Stimulated activated naive CD8-positive, alpha-beta T cell treated with anti-CD3 and anti-CD28 coated beads, Interleukin-15, Interleukin-2, amounts not matched to agents 100 U/mL and 50 U/mL, for 24 hours (primary cell): Measurements from ENCODE around the gene ZBTB46.

Source experiments
- ATAC-seq: fragments of 150-1000 bp; cut with Tn5 transposase; one replicate; pipeline ENCODE4 v1.10.0; 2021
- DNase-seq: peaks from one replicate; pipeline ENCODE4 v3.0.0; 2021

Gene ZBTB46

DNA sequence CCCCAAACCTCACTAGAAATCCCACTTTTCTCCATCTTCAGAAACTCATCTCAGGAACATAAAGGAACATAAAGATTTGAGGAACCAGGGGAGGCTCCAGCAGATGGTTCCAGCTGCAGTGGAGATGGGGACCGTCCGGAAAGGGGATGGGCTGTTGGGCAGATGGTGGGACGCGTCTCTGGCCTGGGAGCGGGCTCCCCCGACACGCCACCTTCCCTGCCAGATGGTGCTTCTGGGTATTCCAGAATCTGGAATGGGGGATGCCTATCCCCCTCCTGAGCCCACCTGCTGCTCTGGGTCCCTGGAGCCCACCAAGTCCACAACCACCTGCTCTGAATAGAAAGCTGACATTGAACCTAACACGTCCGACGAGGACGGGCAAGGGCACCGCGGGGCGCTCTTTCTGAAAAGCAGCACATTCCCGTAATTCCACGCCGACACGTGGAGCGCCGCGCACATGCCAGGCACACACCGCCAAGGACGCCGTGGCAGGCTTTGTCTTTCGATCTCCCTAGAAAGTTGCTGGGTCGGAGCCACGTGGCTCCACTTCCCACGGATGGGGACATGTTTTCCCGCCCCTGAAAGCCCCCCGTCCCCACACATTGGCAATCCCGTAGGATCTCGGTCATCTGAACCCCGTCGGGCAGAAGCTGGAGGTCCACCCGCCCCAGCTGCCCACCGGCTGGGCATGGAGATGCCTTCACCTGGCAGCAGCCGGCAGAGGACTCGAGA lies 64.2 kb downstream of the ZBTB46 start:
- DNase-seq: no peak
- no peak for ATAC-seq

- no peak for ATAC-seq
- DNase-seq: no peak
These were observed 65.2 kb downstream of the ZBTB46 start for GRCh38 chr20:63765902-63766301.

- DNase-seq: no peak
- ATAC-seq: no peak
These were observed 65.8 kb downstream of the ZBTB46 start for GRCh38 chr20:63765082-63765873.

- DNase-seq: no peak
- ATAC-seq: no peak
These were observed 71.6 kb downstream of the ZBTB46 start for GRCh38 chr20:63759377-63759901.

- DNase-seq (no peak), ATAC-seq (no peak)
These were observed 72.9 kb downstream of the ZBTB46 start for GRCh38 chr20:63758152-63758551.

- ATAC-seq: no peak
- DNase-seq: no peak
These were observed 74.4 kb downstream of the ZBTB46 start for GRCh38 chr20:63756648-63756991.

DNA sequence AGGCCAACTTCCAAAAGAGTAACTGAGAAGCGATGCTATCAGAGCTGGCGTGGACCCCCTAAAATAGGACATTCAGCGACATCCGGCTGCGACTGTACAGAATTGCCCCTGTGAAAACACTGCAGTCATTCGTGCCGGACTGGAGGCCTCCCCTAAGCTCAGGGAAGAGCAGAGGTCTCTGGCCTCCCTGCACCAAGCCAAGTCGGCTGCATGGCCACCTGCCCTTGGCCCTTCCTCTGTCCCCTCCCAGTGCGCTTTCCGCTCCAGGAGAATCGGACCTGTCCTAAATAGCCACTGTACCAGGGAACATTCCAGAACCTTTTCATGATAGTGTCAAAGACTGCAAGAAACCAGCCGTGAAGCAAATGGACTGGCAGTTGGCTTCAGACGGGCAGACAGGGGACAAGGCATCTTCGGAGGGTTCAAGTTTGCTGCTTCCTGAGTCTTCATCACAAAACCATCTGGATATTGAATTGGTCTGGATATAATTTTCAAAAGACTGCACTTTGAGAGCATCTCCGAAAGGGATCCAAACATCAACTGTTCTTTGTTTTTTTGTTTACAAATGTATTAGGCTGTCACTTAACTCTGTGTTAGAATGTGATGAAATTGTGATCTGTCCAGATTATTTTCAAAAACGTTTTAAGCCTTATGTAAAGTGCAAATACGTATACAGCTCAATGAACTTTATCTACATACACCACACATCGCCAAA lies 75.0 kb downstream of the ZBTB46 start:
- ATAC-seq (no peak), DNase-seq (no peak)

DNA sequence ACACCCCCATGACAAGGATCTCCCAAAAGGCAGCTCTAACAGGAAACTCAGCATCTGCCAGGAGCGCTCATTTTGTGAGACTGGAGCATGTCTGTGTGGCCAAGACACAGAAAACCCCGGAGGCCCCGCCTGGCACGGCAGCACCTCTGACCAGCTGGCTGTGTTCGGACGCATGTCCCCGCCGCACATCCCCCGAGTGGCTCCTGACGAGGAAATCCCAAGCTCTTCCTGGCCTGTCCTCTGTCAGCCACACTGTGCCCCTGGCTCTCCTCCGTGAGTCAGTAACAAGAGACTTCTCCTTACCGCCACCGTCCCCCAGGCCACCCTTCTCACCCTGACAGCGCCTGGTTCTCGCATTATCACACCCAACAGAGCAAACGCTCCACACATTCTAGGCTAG lies 77.1 kb downstream of the ZBTB46 start:
- no peak for DNase-seq
- ATAC-seq: no peak

DNA sequence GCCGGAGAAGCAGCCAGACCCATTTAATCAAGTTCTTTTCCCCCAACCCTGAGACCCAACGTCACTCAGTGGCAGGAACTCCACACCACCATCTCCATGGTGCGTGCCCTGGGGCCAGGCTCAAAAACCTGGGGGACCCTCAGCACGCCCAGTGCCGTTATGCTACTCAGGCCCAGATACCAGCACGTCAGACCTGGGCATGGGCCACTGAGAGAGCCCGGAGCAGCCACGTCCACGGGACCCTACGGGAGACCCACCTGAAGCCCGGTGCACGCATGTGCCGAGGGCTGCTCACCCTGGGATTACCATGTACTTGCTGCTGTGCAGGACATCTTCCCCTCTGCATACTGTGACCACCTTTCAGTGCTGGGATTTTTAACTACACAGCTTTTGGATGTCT lies 77.7 kb downstream of the ZBTB46 start:
- ATAC-seq (no peak), DNase-seq (no peak)

DNA sequence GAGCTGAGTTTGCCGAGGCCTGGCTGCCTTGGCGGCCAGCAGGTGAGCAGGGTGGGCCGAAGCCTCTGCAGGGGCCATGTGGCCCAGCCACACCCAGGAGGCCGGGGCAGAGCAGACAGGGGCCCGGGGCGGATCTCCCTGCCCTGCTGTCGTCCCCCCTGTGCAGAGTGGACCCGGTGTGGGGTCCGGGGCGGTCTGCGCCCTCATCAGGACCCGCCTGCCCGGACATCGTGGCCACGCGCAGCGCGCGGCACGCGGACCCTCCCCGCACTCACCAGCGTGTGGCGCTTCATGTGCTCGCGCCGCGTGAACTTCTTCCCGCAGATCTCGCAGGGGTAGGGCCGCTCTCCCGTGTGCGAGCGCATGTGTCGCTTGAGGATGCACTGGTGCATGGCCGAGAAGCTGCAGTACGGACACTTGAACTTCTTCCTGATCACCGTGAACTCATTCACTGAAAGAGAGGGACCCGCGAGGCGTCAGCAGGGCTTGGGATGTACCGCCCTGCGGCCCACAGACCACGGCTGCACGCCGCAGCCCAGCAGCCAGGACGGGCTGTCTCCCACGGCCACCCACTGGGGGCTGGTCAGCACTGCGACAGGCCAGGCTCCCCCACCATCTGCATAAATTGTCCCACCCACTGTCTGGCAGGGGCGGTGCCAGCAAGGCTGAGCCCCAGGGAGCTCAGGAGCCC lies 78.5 kb downstream of the ZBTB46 start:
- no peak for ATAC-seq
- DNase-seq: no peak

DNA sequence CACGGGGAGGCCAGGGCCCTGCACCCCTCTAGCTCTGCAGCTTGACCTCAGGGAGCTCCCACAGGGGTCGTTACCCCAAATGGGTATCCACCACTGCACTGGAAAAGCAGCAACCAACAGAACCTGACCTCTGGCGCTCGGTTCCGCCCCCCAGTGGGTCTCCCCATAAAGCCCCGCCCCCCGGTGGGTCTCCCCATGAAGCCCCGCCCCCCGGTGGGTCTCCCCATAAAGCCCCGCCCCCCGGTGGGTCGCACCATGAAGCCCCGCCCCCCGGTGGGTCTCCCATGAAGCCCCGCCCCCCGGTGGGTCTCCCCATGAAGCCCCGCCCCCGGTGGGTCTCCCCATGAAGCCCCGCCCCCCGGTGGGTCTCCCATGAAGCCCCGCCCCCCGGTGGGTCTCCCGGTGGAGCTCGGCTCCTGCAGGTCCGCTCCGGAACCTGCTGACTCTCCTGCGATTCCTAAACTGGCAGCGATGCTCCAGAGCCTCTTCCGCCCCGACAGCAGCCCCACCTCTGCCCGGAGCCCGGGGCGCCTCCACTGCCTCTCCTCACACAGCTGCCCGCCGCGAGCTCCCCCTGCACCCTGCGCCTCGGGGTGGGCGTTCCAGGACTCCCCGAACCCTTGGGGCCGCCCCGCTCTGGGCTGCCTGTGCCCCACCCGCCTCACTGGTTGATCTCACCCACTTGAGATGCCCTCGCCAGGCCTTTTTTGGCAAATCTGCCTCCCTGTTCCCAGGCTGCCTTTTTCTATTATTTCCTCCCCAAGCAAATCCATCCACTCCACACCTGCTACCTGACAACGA lies 79.4 kb downstream of the ZBTB46 start:
- peak; percentile 43 for DNase-seq
- no peak for ATAC-seq

DNA sequence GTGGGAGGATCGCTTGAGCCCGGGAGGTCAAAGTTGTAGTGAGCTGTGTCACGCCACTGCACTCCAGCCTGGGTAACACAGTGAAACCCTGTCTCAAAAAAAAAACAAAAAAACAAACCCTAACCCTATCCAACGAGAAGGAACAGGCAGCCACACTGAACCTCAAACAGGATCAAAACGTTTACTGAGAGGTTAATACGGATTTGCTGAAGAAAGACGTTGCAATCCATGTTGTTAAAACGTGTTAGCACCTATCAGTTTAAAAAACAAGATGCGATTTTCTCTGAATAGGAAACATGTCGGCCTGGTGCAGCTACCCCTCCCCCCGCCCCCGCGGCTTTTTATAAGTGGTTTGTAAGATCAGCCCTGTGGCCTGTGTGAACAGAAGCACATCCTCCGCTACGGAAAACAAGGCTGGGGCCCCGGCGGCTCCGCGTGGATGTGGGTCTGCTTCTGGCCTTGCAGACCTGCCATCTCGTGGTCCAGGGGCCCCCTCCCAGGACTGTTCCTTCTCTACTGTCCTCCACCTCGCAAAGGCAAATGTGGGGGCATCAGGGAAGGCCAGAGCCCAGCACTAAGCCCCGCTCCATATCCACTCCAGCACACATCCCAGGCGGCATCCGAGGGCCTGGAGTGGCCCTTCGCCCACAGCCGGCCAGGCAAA lies 80.1 kb downstream of the ZBTB46 start:
- peak; percentile 68 for DNase-seq
- ATAC-seq: peak; percentile 74

DNA sequence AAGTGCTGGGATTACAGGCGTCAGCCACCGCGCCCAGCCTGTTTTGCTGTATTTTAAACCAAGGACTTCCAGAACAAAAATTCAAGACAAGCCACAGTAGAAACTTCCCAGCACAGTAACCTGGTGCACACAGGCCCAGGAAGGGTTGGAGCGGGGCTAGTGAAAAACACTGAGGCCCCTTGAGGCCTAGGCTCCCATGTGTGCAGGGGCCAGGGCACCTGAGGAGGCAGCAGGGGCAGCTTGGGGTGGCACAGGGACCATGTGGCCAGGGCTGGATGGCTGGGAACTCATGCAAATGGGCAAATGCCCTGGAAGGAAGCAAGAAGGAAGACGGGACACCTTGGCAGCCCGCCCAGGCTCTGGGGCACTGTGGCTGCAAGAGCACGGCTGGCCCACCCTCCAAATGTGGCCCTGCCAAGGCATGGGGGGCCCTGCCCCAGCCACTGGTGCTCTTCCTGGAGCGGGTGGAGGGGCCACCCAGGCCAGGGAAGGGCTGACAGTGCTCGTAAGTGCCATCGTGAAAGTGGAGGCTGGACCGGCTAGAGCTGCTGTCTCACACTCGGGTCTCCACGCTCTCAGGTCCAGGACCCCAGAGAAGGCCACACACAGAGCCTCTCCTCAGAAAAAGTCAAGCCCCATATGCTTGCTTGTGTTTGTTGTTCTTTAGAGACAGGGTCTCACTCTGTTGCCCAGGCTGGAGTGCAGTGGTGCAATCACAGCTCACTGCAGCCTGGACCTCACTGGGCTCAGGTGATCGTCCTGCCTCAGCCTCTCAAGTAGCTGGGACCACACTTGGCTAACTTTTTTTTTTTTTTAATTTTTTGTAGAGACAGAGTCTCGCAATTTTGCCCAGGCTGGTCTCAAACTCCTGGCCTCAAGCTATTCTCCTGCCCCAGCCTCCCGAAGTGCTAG lies 81.2 kb downstream of the ZBTB46 start:
- ATAC-seq (no peak), DNase-seq (no peak)

DNA sequence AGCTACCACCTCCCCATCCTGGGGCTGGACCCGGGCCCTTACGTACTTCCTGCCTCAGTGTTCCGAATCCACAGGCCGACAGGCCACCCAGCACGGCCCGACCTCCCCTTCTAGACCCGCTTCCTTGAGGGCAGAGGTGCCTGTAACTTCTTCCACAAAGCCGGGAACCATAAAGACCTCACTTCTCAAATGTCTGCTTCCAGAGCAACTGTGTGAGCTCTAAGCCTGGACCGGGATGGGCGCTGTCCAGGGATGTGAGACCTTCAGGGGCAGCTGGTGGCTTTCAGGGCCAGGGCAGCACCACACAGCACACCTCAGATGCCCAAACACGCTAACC lies 82.2 kb downstream of the ZBTB46 start:
- ATAC-seq (no peak), DNase-seq (no peak)

DNA sequence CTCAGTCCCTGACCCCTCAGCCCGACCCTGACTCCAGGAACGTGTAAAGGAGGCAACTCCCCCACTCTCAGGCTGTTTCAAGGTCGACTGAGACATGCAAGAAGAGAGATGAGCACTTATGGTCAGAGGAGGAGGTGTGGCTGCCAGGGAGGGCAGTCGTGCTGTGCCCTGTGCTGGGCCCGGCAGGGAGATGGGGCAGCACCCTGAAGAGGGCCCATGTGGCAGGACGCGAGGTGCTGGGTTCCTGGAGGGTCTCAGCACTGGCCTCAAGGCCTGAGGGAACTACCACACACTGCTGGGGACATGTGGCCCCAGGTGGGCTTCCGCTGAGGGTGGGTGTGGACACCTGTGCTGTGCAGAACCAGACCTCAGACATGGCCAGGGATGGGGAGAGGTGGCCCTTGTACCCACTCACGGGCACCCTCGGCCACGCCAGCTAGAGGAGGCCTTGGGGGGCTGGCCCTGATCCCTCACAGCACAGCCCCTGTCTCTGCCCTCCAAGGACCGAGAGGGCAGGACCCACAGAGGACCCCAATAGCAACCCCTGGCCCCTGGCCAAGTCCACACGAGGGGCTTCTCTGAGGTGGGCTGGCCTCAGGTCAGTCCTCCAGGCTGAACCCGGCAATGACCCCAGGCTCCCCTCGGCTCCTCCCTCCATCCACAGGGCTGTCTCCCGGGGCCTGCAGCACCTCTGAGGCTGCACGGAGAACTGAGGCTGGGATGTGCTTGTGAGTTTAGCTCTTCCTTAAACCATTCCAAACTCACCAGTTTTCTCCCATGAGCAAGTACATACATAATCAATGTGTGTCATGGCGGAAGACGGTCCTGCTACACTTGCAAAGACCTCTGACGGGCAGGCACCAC lies 82.8 kb downstream of the ZBTB46 start:
- ATAC-seq: no peak
- DNase-seq: no peak

- ATAC-seq (no peak), DNase-seq (no peak)
These were observed 83.4 kb downstream of the ZBTB46 start for GRCh38 chr20:63747622-63748069.

- ATAC-seq (no peak), DNase-seq (no peak)
These were observed 84.2 kb downstream of the ZBTB46 start for GRCh38 chr20:63746751-63747315.

GRCh38 chr20:63745961-63746731 lies 84.9 kb downstream of the ZBTB46 start:
- DNase-seq (no peak), ATAC-seq (no peak)
